GM18505 (cell line): ENCODE results near the gene CDK16.

Experiments
- ATAC-seq: cut with Tn5 transposase; IDR thresholded peaks from one replicate; pipeline ENCODE4 v1.9.1; 2021; ENCODE audit not compliant: unreplicated experiment
- POLR2A ChIP-seq: IDR thresholded peaks from 4 replicates; pipeline ENCODE4 v1.6.1; 2011; ENCODE audit warnings: borderline replicate concordance; ENCODE audit not compliant: insufficient read depth, insufficient read length; ENCODE audit errors: extremely low read depth

The CDK16 gene

DNA sequence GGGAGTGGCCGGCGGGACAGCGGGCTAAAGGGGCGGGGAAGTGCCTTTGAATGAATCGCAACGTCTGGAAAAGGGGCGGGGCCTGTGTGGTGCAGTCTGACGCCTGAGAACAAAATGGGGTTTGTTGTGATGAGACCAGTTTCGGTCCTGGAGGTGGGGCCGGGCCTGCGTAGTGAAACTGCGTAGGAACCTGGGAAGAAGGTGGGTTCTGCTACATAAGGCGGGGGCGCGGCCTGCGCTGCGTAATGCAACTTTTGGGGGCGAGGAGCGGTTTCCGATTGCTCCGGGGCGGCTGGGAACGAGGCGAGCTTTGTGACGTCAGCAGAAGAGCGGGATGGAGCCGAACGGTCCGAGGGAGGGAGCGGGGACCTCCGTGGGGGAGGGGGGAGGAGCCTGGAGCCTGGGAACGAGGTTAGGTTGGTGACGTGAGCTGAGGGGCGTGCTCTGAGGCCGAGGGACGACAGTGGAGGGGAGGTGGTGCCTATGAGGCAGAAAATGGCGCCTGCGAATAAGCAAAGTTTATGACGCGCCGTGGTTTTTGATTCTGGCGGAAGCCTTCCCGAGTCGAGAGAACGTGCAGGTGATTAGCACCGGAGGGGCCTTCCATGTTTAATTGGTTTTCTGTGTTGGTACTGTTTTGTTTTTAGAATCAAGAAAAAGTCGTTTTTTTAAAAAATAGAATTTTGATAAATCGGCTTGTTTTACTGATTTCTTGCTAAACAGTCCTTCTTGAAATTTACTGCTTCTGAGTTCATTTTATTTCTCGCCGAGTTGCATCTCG lies 15.0 kb downstream of the CDK16 start:
- peak; percentile 56 for TF ChIP-seq POLR2A
- ATAC-seq, result peak; percentile 84

DNA sequence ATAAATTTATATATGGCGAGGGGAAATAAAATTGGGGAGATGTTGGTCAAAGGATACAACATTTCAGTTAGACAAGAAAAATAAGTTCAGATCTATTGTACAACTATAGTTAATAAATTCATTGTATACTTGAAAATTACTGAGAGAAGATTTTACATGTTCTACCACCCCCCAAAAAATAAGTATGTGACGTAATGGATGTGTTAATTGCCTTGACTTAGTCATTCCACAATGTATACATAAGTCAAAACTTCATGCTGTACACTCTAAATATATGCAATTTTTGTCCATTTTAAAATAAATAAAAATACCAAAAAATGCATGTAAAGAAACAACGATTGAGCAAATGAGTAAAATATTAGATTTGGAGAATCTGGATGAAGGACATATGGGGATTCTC lies 16.1 kb downstream of the CDK16 start:
- no peak for TF ChIP-seq POLR2A
- no peak for ATAC-seq

- ATAC-seq, result no peak
- TF ChIP-seq POLR2A, result no peak
These were observed 17.2 kb downstream of the CDK16 start for GRCh38 chrX:47235691-47236103.

GRCh38 chrX:47239199-47239598 lies 20.7 kb downstream of the CDK16 start:
- TF ChIP-seq POLR2A, result no peak

DNA sequence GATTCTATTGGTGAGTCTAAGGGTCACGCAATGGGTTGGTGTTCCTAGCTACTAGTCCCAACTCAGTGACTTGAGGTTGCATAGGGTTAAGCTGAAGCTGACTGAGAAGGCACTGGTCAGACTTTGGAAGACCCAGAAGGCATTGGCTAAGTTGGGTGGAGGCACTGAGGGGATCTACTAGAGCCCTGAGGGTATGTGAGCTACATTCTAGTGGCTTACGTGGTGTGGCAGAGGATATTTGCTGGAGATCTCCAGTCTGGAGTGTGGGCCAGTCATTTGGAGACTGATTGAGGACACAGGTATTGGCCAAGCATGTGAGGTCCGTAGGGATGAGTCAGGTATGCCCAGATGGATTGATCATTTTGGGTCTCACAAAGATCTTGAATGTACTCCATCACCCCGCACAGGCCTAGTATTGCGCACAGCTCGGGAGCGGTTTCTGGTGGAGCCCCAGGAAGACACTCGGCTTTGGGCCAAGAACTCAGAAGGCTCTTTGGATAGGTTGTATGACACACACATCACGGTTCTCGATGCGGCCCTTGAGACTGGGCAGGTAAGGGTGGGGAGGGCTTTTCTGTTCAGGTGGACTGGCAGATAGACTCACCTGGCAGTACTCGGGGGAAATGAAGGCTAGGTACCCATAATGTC lies 21.5 kb downstream of the CDK16 start:
- no peak for ATAC-seq

More at GRCh38 chrX:47239199-47239598, 20.7 kb downstream of the CDK16 start:
- no peak for ATAC-seq

DNA sequence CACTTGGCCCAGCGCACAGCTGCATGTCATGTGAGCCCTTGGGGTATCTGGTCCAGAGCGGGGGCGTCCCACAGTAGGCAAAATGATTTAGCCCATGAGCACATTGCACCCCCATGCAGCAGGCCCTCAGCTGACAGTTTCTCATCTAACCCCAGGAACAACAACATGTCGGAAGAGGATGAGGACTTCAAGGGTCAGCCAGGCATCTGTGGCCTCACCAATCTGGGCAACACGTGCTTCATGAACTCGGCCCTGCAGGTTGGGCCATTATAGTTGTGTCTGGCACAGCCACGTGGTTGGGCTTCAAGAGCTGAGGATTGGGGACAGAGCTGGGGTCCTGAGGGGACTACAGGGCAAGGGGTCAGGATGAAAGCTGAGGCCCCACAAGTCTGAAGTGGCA lies 22.1 kb downstream of the CDK16 start:
- no peak for ATAC-seq
- TF ChIP-seq POLR2A, result no peak

More for the DNA sequence above, 21.5 kb downstream of the CDK16 start:
- no peak for TF ChIP-seq POLR2A

- ATAC-seq, result no peak
- no peak for TF ChIP-seq POLR2A
These were observed 22.9 kb downstream of the CDK16 start for GRCh38 chrX:47241201-47242011.

DNA sequence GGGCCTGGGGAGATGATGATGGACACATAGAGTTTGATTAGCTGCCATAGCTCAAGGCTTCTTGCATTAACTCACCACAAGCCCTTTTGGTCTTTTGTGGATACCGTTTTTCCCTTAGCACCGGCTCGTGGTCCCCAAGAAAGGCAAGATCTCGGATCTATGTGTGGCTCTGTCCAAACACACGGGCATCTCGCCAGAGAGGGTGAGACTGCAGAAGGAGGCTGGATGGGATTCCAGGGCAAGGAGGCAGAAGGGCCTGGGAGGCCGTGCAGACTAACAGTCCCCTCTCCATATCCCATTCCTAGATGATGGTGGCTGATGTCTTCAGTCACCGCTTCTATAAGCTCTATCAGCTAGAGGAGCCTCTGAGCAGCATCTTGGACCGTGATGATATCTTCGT lies 23.8 kb downstream of the CDK16 start:
- no peak for TF ChIP-seq POLR2A
- ATAC-seq, result no peak

- ATAC-seq, result no peak
- no peak for TF ChIP-seq POLR2A
These were observed 24.9 kb downstream of the CDK16 start for GRCh38 chrX:47243351-47243750.

- TF ChIP-seq POLR2A, result no peak
- ATAC-seq, result no peak
These were observed 26.2 kb downstream of the CDK16 start for GRCh38 chrX:47244676-47245075.

DNA sequence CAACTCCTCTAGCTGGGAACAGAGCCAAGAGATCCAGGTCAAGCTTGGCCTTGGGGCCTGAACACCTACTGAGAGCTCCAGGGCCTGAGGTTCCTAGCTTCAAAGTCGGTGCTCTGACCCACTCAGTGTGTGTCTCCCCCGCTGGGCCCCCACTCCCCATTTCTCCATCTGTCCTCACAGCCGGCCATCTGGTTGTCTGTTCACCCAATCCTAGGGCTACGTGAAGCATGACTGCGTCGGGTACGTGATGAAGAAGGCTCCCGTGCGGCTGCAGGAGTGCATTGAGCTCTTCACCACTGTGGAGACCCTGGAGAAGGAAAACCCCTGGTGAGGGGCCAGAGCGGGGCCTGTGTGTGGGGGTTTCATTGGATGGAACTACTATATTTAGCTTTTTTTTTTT lies 26.7 kb downstream of the CDK16 start:
- ATAC-seq, result no peak
- TF ChIP-seq POLR2A, result no peak

DNA sequence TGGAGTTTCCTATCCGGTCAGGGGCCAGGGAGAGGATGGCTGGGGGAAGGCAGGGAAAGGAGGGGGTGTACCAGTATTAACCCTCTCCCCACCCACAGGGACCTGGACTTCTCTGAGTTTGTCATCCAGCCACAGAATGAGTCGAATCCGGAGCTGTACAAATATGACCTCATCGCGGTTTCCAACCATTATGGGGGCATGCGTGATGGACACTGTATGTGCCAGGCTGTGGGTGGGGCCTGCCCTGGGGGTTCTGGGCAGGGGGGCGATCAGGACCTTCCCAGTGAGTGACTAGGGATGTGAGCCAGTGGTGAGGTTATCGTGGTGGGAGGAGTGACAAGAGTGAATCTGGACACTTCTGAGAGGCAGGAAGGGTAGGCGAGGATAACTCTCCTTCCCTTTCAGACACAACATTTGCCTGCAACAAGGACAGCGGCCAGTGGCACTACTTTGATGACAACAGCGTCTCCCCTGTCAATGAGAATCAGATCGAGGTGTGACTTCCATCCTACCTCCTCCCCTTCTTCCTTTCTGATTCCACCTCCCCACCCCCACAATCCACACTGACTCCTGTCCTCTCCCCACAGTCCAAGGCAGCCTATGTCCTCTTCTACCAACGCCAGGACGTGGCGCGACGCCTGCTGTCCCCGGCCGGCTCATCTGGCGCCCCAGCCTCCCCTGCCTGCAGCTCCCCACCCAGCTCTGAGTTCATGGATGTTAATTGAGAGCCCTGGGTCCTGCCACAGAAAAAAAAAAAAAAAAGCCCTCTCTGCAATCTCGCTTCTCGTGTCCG lies 28.9 kb downstream of the CDK16 start:
- no peak for TF ChIP-seq POLR2A
- no peak for ATAC-seq

GRCh38 chrX:47247999-47248320 lies 29.5 kb downstream of the CDK16 start:
- no peak for ATAC-seq
- TF ChIP-seq POLR2A, result no peak
